Inflammatory macrophage treated with lipopolysaccharide for 1 hour (primary cell): ENCODE results near the gene GSE1.

Experiments used
- DNase-seq, 2 donors: peaks; one replicate each; pipeline ENCODE4 v3.0.0-alpha.2; 2020 to 2022

Gene GSE1

DNA sequence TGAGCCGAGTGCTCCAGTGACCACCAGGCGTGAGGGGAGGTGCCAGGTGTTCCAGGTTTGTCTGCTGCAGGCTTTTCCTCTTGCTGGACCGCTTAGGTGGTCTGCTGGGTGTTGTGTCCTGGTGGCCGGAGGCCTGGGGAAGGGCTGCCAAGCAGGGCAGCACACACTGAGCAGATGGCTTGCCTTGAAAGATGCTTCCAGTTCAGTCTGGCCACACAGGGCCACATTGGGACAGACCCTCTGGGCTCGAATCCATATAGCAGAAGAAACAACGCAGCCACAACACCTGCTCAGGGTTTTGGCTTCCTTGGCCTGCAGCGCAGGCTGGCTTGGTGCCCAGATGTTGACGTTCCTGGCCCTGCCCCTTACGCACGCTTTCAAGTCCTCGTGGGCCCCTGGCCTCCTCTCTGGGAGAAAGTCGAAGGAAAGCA lies 50.8 kb downstream of the GSE1 start:
- DNase-seq, result no peak

- DNase-seq, result no peak
Measured at GRCh38 chr16:85664580-85665372, 51.7 kb downstream of the GSE1 start.

DNA sequence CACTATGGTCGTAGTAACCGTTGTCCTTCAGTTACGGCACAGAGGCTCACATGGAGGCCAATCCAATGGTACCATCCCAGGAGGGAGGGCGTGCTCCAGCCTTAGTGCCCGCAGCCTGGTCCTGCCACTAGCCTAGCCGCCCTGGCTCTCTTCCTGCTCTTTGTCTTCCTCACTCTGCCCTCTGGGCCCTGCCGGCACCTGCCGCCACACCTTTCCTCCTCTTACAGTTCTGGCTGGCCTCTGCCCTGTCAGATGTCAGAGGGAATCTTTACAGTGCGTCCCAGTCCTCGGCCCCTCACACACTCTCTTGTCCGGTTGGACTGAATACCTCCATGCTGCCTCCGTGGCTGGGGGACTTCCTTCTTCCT lies 52.2 kb downstream of the GSE1 start:
- no peak for DNase-seq

GRCh38 chr16:85665929-85666328 lies 52.8 kb downstream of the GSE1 start:
- no peak for DNase-seq

DNA sequence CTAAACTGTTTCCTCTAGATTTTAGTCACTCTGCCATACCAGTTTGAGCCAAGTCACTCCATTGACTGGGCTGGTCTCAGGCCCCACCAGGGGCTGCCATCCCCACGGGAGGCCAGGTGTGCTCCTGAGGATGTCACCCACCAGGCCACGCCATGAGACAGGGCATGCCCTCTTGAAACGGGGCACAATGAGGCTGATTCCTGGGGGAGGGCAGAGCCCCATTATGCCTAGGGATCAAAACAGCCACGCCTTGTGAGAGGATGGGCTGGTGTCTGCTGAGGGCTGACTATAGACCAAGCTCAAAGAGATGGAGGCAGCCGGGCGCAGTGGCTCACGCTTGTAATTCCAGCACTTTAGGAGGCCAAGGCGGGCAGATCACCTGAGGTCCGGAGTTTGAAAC lies 54.1 kb downstream of the GSE1 start:
- no peak for DNase-seq

GRCh38 chr16:85667841-85668413 lies 54.8 kb downstream of the GSE1 start:
- no peak for DNase-seq

- no peak for DNase-seq
Measured at GRCh38 chr16:85668676-85669424, 55.7 kb downstream of the GSE1 start.

- DNase-seq, result no peak
Measured at GRCh38 chr16:85670840-85671239, 57.7 kb downstream of the GSE1 start.

- no peak for DNase-seq
Measured at GRCh38 chr16:85673529-85674417, 60.7 kb downstream of the GSE1 start.

DNA sequence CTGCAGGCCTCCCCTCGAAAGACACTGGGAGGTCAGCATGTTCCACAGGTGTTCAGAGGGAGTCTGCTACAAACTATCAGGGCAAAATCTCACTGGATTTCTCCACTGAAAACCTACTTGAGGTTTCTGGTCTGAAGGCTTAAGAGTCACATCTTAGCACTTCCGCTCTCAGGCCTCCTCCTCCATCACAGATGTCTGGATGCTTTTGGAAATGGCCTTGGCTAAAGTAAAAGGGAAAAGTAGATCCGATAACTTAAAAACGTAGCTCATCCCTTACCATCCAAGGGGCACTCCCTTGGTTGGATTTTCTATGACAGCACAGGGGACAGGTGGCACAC lies 61.3 kb downstream of the GSE1 start:
- DNase-seq, result no peak

DNA sequence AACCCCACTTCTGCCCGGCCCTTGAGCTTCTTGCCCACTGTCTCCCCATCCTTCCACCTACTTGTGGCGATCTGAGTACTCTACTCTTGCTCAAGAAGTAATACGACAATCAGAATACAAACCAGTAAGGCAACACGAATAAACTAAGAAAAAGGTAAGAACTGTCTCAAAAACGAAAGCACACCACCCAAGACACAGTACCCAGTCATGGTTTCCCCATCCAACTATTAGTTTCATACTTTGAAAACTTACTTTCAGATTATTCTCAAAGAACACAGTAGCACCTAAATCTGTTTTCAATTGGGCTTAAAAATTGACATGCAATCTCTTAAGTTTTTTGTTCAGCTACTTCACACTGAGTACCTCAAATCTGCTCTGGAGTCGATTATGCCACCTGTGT lies 61.7 kb downstream of the GSE1 start:
- DNase-seq, result no peak

GRCh38 chr16:85675251-85675874 lies 62.2 kb downstream of the GSE1 start:
- DNase-seq, result peak; percentile 40 to 43

- no peak for DNase-seq
Measured at GRCh38 chr16:85676466-85676865, 63.3 kb downstream of the GSE1 start.

DNA sequence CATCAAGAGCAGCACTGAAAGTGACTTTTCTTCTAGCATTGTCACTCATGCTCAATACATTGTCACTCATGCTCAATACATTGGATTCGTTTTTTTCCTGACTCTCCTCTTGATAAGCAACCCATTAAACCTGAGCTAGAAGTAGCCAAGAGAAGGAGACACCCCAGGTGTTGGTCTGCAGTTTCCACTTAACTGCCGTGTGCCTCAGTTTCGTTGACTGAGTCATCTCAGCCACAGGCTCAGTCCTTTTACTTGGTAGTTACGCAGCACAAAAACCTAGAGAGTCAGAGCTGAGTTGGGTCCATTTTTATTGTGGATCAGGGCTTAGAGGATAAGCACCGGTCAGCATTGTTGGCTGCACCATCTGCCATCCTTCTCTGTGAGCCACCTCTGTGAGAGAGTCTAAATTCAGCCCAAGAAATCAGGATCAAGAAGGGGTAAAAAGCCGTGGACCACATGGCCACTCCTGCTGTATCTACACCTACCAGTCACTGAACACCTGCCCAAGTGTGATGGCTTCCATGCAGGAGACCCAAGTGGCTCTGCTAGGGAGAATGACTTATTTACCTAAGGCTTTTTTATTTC lies 64.4 kb downstream of the GSE1 start:
- DNase-seq, result no peak

DNA sequence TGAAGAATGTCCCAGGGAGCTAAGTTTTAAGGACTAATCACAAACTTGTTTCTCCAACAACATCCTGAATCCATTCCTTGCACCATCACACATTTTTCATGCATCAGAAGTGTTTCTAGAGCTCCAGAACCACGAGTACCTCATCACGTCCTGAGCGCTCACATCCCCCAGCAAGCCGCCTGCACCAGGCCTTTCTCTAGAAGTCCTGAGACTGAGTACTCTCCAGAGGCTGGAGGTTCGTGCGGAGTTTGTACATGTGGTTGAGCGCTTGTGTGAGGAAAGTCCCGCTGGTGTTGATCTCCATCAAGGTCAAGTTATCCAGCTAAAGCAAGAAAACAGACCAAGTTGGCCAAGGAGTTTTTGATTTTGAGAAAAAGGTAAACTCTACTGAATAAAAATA lies 64.9 kb downstream of the GSE1 start:
- DNase-seq, result no peak

DNA sequence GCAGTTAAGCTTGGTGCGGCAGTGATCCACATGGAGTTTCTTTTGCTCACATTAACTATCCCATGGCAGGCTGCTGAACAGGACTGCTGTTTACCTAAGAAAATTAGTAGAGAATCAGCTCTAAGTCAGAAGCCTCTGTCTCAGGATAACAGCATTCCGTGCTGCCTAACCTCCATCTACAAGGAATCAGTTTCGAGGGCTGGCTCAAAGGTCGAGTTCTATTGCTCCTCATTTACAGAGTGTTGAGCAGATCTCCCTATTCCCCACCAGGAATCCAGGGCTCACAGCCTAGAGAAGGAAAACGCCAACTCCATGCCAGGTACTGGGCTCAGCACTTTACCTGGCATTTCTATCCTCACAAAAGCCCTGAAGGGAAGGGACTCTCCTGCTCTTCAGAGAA lies 65.7 kb downstream of the GSE1 start:
- DNase-seq, result no peak

- no peak for DNase-seq
Measured at GRCh38 chr16:85679870-85680269, 66.7 kb downstream of the GSE1 start.

- DNase-seq, result no peak
Measured at GRCh38 chr16:85680352-85680944, 67.3 kb downstream of the GSE1 start.

GRCh38 chr16:85681255-85681654 lies 68.1 kb downstream of the GSE1 start:
- no peak for DNase-seq

GRCh38 chr16:85682516-85682915 lies 69.4 kb downstream of the GSE1 start:
- DNase-seq, result no peak

DNA sequence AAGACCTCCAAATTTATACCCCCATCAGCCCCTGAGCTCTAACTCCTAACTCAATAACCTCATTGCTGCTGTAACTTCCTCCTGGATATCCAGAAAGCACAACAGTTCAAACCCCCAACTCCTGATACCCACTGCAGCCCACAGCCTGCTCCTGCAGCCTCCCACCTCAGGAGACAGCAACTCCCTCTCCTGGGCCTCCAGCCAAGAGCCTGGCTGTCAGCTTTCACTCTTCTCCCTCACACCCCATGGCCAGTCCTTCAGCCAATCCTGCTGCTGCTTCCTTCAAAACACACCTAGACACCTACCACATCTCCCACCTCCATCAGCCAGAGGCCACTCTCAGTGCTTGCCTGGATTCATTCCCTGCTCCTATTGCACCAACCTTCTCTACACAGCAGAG lies 70.2 kb downstream of the GSE1 start:
- DNase-seq, result no peak

DNA sequence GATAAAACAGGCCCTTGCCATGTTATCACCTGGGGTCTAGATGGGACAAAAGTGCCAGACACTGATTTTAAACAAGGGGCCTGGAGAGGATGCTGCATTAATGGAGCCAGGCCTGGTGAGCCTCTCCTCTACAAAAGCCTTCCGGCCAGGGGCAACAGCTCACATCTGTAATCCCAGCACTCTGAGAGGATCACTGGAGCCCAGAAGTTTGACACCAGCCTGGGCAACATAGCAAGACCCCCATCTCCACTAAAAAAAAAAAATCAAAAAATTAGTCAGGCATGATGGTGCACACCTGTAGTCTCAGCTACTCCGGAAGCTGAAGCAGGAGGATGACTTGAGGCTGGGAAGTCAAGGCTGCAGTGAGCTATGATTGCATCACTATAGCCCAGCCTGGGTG lies 72.1 kb downstream of the GSE1 start:
- DNase-seq, result no peak
